SK-N-MC (cell line): ENCODE data around the gene DLGAP1.

Experiments used
- EZH2 ChIP-seq: fragments of 200-600 bp; sonication (generic); IDR thresholded peaks from one replicate; pipeline ENCODE4 v1.6.1; 2017; ENCODE audit warnings: antibody characterized with exemption
- POLR2AphosphoS5 ChIP-seq: IDR thresholded peaks from 2 replicates; pipeline ENCODE4 v1.6.1; 2012; ENCODE audit warnings: mild to moderate bottlenecking, low read depth, low read length, borderline replicate concordance

DNA sequence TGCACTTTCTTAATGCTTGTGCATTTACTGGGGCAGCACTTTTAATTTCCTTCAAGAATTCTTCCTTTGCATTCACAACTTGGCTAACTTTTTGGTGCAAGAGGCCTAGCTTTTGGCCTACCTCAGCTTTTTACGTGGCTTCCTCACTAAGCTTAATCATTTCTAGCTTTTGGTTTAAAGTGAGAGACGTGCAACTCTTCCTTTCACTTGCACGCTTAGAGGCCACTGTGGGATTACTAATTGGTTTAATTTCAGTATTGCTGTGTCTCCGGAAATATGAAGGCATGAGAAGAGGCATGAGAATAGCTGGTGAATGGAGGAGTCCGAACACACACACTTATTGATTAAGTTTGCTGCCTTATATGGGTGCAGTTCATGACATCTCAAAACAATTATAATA, 354.1 kb downstream of the DLGAP1 start:
- TF ChIP-seq POLR2AphosphoS5 (no peak), EZH2 (no peak)
